ENCODE results near the gene GLIS1.
A peak's percentile ranks its signal among the peaks of the same experiment; 100 is the strongest.

The GLIS1 gene

GRCh38 chr1:53517821-53518352, 221.1 kb downstream of the GLIS1 start:
- no peak for TF ChIP-seq POLR2AphosphoS5 (IDR thresholded peaks at IDR 0.05; ENCODE audit: borderline replicate concordance, low read depth, low read length)

GRCh38 chr1:53517109-53517508, 221.9 kb downstream of the GLIS1 start:
- Histone ChIP-seq H3K4me3 (no peak overlapping the region), H3K36me3 (ENCODE audit: insufficient read depth, low read length) (no peaks in the 10 kb centered on the region), H3K27ac (no peak overlapping the region), H3K9me3 (ENCODE audit: low read depth, low read length) (no peaks in the 10 kb centered on the region), H3K9ac (ENCODE audit: insufficient read length) (no peak overlapping the region)
- TF ChIP-seq POLR2AphosphoS5 (IDR thresholded peaks at IDR 0.05; ENCODE audit: borderline replicate concordance, low read depth, low read length), result no peak
- TF ChIP-seq EZH2 (IDR thresholded peaks at IDR 0.05), result no peak
- no peak for TF ChIP-seq FOXP2 (optimal IDR thresholded peaks at IDR 0.05; ENCODE audit: control extremely low read depth, extremely low read length, insufficient read depth)
- no peak for DNase-seq (ENCODE audit: low read depth, low spot score)

More at GRCh38 chr1:53517821-53518352, 221.1 kb downstream of the GLIS1 start:
- Histone ChIP-seq H3K27ac (no peak overlapping the region), H3K4me3 (no peak overlapping the region), H3K36me3 (ENCODE audit: insufficient read depth, low read length) (no peaks in the 10 kb centered on the region), H3K9ac (ENCODE audit: insufficient read length) (no peak overlapping the region), H3K9me3 (ENCODE audit: low read depth, low read length) (no peaks in the 10 kb centered on the region)
- no peak for DNase-seq (ENCODE audit: low read depth, low spot score)

GRCh38 chr1:53516181-53516580, 222.8 kb downstream of the GLIS1 start:
- TF ChIP-seq POLR2AphosphoS5 (IDR thresholded peaks at IDR 0.05; ENCODE audit: borderline replicate concordance, low read depth, low read length) (no peak), EZH2 (IDR thresholded peaks at IDR 0.05) (no peak), FOXP2 (optimal IDR thresholded peaks at IDR 0.05; ENCODE audit: control extremely low read depth, extremely low read length, insufficient read depth) (no peak)
- Histone ChIP-seq H3K27ac (no peak overlapping the region), H3K4me3 (no peak overlapping the region), H3K36me3 (ENCODE audit: insufficient read depth, low read length) (no peaks in the 10 kb centered on the region), H3K9me3 (ENCODE audit: low read depth, low read length) (no peaks in the 10 kb centered on the region), H3K9ac (ENCODE audit: insufficient read length) (no peak overlapping the region)
- no peak for DNase-seq (ENCODE audit: low read depth, low spot score)

- no peak for DNase-seq (ENCODE audit: low read depth, low spot score)
- TF ChIP-seq POLR2AphosphoS5 (IDR thresholded peaks at IDR 0.05; ENCODE audit: borderline replicate concordance, low read depth, low read length) (no peak), EZH2 (IDR thresholded peaks at IDR 0.05) (no peak), FOXP2 (optimal IDR thresholded peaks at IDR 0.05; ENCODE audit: control extremely low read depth, extremely low read length, insufficient read depth) (no peak)
- no peak overlapping the region for H3K9ac ChIP-seq (ENCODE audit: insufficient read length)
- H3K27ac ChIP-seq, result no peak overlapping the region
- no peaks in the 10 kb centered on the region for H3K36me3 ChIP-seq (ENCODE audit: insufficient read depth, low read length)
- no peak overlapping the region for H3K4me3 ChIP-seq
- no peaks in the 10 kb centered on the region for H3K9me3 ChIP-seq (ENCODE audit: low read depth, low read length)
Measured at GRCh38 chr1:53514436-53514835, 224.5 kb downstream of the GLIS1 start.

- Histone ChIP-seq H3K9me3 (ENCODE audit: low read depth, low read length) (no peaks in the 10 kb centered on the region), H3K4me3 (no peak overlapping the region), H3K27ac (no peak overlapping the region), H3K36me3 (ENCODE audit: insufficient read depth, low read length) (no peaks in the 10 kb centered on the region), H3K9ac (ENCODE audit: insufficient read length) (no peak overlapping the region)
- no peak for DNase-seq (ENCODE audit: low read depth, low spot score)
- TF ChIP-seq POLR2AphosphoS5 (IDR thresholded peaks at IDR 0.05; ENCODE audit: borderline replicate concordance, low read depth, low read length), result no peak
- TF ChIP-seq EZH2 (IDR thresholded peaks at IDR 0.05), result no peak
- no peak for TF ChIP-seq FOXP2 (optimal IDR thresholded peaks at IDR 0.05; ENCODE audit: control extremely low read depth, extremely low read length, insufficient read depth)
Measured at GRCh38 chr1:53513846-53514245, 225.1 kb downstream of the GLIS1 start.

- Histone ChIP-seq H3K27ac (no peak overlapping the region), H3K9me3 (ENCODE audit: low read depth, low read length) (no peaks in the 10 kb centered on the region), H3K9ac (ENCODE audit: insufficient read length) (no peak overlapping the region), H3K4me3 (no peak overlapping the region), H3K36me3 (ENCODE audit: insufficient read depth, low read length) (no peaks in the 10 kb centered on the region)
- no peak for DNase-seq (ENCODE audit: low read depth, low spot score)
- no peak for TF ChIP-seq EZH2 (IDR thresholded peaks at IDR 0.05)
Measured at GRCh38 chr1:53512807-53513755, 225.9 kb downstream of the GLIS1 start.

- Histone ChIP-seq H3K36me3 (ENCODE audit: insufficient read depth, low read length) (no peaks in the 10 kb centered on the region), H3K27ac (peak overlapping the region; percentile 7; the same call in 1 of the 2 replicates), H3K9ac (ENCODE audit: insufficient read length) (no peak overlapping the region), H3K4me3 (no peak overlapping the region), H3K9me3 (ENCODE audit: low read depth, low read length) (no peaks in the 10 kb centered on the region)
- TF ChIP-seq EZH2 (IDR thresholded peaks at IDR 0.05), result no peak
- no peak for TF ChIP-seq FOXP2 (optimal IDR thresholded peaks at IDR 0.05; ENCODE audit: control extremely low read depth, extremely low read length, insufficient read depth)
- TF ChIP-seq POLR2AphosphoS5 (IDR thresholded peaks at IDR 0.05; ENCODE audit: borderline replicate concordance, low read depth, low read length), result no peak
- peak; percentile 20 for DNase-seq (ENCODE audit: low read depth, low spot score)
Measured at GRCh38 chr1:53511933-53512806, 226.8 kb downstream of the GLIS1 start.

GRCh38 chr1:53511323-53511932, 227.5 kb downstream of the GLIS1 start:
- no peaks in the 10 kb centered on the region for H3K9me3 ChIP-seq (ENCODE audit: low read depth, low read length)
- no peak overlapping the region for H3K9ac ChIP-seq (ENCODE audit: insufficient read length)
- DNase-seq (ENCODE audit: low read depth, low spot score), result no peak
- no peaks in the 10 kb centered on the region for H3K36me3 ChIP-seq (ENCODE audit: insufficient read depth, low read length)
- TF ChIP-seq POLR2AphosphoS5 (IDR thresholded peaks at IDR 0.05; ENCODE audit: borderline replicate concordance, low read depth, low read length), result no peak
- no peak for TF ChIP-seq FOXP2 (optimal IDR thresholded peaks at IDR 0.05; ENCODE audit: control extremely low read depth, extremely low read length, insufficient read depth)
- TF ChIP-seq EZH2 (IDR thresholded peaks at IDR 0.05), result no peak
- 0 out of 2 replicates have a peak overlapping the region, but pooled peaks have one; percentile 7 for H3K27ac ChIP-seq
- no peak overlapping the region for H3K4me3 ChIP-seq

Measured in SK-N-MC (cell line).